Transverse colon (tissue), 4 donors: ENCODE data around the gene ACTRT3. TPM values are rescaled to one million over a fixed set of nuclear protein-coding genes. Genes with fewer than 3 reads are reported as not detected.
"Not testable (repeated sequence)": the region's sequence is repeated elsewhere in the genome, so short reads cannot be mapped to it uniquely, and the experiment has no call there.

ENCODE experiments used
- DNase-seq: peaks from one replicate; pipeline ENCODE4 v3.0.0-alpha.2; 2019
- H3K27ac ChIP-seq, 4 donors: fragments of 200-600 bp; sonication (generic); 2 replicates each; pipeline ENCODE4 v1.5.1; 2016 to 2018; ENCODE audit warnings: inconsistent platforms in 4 of 4
- H3K27me3 ChIP-seq: fragments of 200-600 bp; sonication (generic); 2 replicates; pipeline ENCODE4 v1.5.1; 2017; ENCODE audit warnings: inconsistent platforms
- H3K36me3 ChIP-seq, 4 donors: fragments of 200-600 bp; sonication (generic); 2 replicates each; pipeline ENCODE4 v1.5.1; 2017 to 2019; ENCODE audit warnings: inconsistent platforms in 4 of 4
- H3K4me1 ChIP-seq, 4 donors: fragments of 200-600 bp; sonication (generic); 2 replicates each; pipeline ENCODE4 v1.5.1; 2017 to 2020; ENCODE audit warnings: inconsistent platforms in 4 of 4
- H3K4me3 ChIP-seq, 4 donors: fragments of 200-600 bp; sonication (generic); 1 replicate in 1 of 4; 2 replicates in 3 of 4; pipeline versions ENCODE4 v1.5.1 to v1.6.1; 2017 to 2019; ENCODE audit warnings: inconsistent platforms in 4 of 4
- H3K9me3 ChIP-seq, 2 donors: fragments of 200-600 bp; sonication (generic); 2 replicates each; pipeline ENCODE4 v1.5.1; 2017 to 2019; ENCODE audit warnings: inconsistent platforms in 2 of 2
- EP300 ChIP-seq: sonication (generic); formaldehyde crosslinking; IDR thresholded peaks from one replicate; pipeline ENCODE4 v1.6.1; 2017; ENCODE audit warnings: antibody characterized with exemption, low read depth
- POLR2A ChIP-seq: fragments of 450-650 bp; IDR thresholded peaks from one replicate; pipeline ENCODE4 v1.6.1; 2016; ENCODE audit warnings: antibody characterized with exemption, mild to moderate bottlenecking, moderate library complexity
- POLR2AphosphoS5 ChIP-seq, 3 donors: sonication (generic); formaldehyde crosslinking; IDR thresholded peaks; one replicate each; pipeline ENCODE4 v1.6.1; 2016; ENCODE audit warnings: antibody characterized with exemption in 3 of 3
- WGBS, 2 donors: methylation state at CpG; one replicate each; pipeline ENCODE4 v1.1.5; 2018; ENCODE audit warnings: low coverage in 1 of 2; 5-methylcytosine and 5-hydroxymethylcytosine counted together
- in situ Hi-C, 4 donors: fragments of 200-750 bp; cut with MboI; loops; one replicate each; pipeline versions ENCODE4 v1.15.0 to v1.15.1; 2017; ENCODE audit warnings: low sequenced_read_pairs in 3 of 4, low pct_ligation_motif_present in 1 of 4, low pct_unique_long_range_greater_than_20kb in 1 of 4
- intact Hi-C: fragments of 100-400 bp; cut with DNase I; formaldehyde crosslinking; loops from one replicate; pipeline ENCODE4 v1.15.1; 2023; ENCODE audit warnings: low total_unique reads
- total RNA-seq, 4 donors: library from RNA; depleted of rRNA; stranded (reverse); fragments of >200 nt; gene quantifications; one replicate each; pipeline ENCODE4 v1.1.0, GENCODE V29; 2016
- TF ChIP-seq, protein P1 (sequence below), 5 experiments: fragments of 200-600 bp in 3 of 5; fragments of 450-650 bp in 2 of 5; sonication (generic) in 3 of 5; IDR thresholded peaks; 1 replicate in 2 of 5; 2 replicates in 3 of 5; pipeline ENCODE4 v1.5.1; 2016 to 2017; ENCODE audit warnings: antibody characterized with exemption in 5 of 5, inconsistent platforms in 3 of 5, mild to moderate bottlenecking in 2 of 5, moderate library complexity in 1 of 5

ACTRT3 gene
- total RNA-seq, 4 donors from 2014 or later = 0.96 to 2.1 TPM; not detected in 2

- H3K9me3 ChIP-seq = no peaks in the 10 kb centered on the region
- in situ Hi-C loops (no loop called here), intact Hi-C loops (no loop called here)
- peaks cover 5% of the 10 kb centered on the region for H3K27me3 ChIP-seq
- peaks cover 0 to 6% (median 0%) of the 10 kb centered on the region in 4 donors for H3K4me1 ChIP-seq
- no peak for DNase-seq
- H3K36me3 ChIP-seq = no peaks in the 10 kb centered on the region
- TF ChIP-seq POLR2A (no peak), POLR2AphosphoS5 (IDR thresholded peaks at IDR 0.05) (no peak), EP300 (no peak)
- TF ChIP-seq, protein P1, sequence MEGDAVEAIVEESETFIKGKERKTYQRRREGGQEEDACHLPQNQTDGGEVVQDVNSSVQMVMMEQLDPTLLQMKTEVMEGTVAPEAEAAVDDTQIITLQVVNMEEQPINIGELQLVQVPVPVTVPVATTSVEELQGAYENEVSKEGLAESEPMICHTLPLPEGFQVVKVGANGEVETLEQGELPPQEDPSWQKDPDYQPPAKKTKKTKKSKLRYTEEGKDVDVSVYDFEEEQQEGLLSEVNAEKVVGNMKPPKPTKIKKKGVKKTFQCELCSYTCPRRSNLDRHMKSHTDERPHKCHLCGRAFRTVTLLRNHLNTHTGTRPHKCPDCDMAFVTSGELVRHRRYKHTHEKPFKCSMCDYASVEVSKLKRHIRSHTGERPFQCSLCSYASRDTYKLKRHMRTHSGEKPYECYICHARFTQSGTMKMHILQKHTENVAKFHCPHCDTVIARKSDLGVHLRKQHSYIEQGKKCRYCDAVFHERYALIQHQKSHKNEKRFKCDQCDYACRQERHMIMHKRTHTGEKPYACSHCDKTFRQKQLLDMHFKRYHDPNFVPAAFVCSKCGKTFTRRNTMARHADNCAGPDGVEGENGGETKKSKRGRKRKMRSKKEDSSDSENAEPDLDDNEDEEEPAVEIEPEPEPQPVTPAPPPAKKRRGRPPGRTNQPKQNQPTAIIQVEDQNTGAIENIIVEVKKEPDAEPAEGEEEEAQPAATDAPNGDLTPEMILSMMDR (IDR thresholded peaks at IDR 0.05) = no peak
- H3K4me3 ChIP-seq = no peak overlapping the region
- H3K27ac ChIP-seq = no peak overlapping the region
- 40 to 42% methylated on average over 3 of the region's 3 CpGs for WGBS, 2 donors
These were observed 20.7 kb downstream of the ACTRT3 start for GRCh38 chr3:169748670-169749069.

- intact Hi-C loops (no loop called here), in situ Hi-C loops (no loop called here)
- Histone ChIP-seq H3K36me3 (no peaks in the 10 kb centered on the region), H3K4me1 (peaks cover 0 to 6% (median 0%) of the 10 kb centered on the region in 4 donors), H3K4me3 (no peak overlapping the region), H3K9me3 (no peaks in the 10 kb centered on the region), H3K27ac (no peak overlapping the region), H3K27me3 (peaks cover 5% of the 10 kb centered on the region)
- TF ChIP-seq, protein P1 (IDR thresholded peaks at IDR 0.05) = no peak
- TF ChIP-seq POLR2A (no peak), POLR2AphosphoS5 (IDR thresholded peaks at IDR 0.05) (no peak), EP300 (no peak)
- DNase-seq = no peak
- WGBS, 2 donors = 60 to 66% methylated on average over 3 to 6 of the region's 6 CpGs
These were observed 22.4 kb downstream of the ACTRT3 start for GRCh38 chr3:169746924-169747323.

DNA sequence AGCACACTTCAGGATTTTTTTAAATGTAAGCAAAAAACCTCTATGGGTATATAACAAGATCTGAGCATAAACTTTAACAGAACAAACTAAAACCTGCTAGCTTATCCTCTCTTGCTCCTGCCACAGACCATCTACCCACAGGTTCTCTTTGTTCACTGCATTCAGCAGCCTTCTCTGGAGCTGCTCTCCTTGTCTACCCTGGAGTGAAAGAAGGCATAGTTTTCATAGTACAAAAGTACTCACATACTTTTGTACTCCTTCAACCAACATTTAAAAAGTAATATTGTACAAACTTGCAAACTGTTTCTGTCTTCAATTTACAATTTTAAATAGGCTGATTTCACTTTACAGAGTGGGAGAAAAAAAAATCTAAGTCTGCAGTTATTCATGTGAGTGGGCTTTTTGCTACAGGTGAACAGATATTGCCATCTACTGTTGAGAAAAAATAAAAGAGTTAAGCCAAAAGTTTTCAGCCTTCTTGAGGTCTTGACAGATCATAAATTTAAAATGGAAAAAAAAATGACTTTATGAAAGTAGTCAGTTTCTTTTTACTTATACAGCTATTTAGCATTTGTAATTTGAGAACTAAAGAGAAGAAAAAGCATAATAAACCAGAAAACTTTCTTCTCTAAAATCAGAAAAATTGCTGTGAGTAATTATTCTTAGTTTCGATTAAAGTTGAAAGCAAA lies 24.9 kb downstream of the ACTRT3 start:
- no peak for DNase-seq
- Histone ChIP-seq H3K4me1 (peaks cover 0 to 6% (median 0%) of the 10 kb centered on the region in 4 donors), H3K27me3 (peaks cover 2% of the 10 kb centered on the region), H3K4me3 (no peak overlapping the region), H3K9me3 (no peaks in the 10 kb centered on the region), H3K27ac (no peak overlapping the region), H3K36me3 (no peaks in the 10 kb centered on the region)
- WGBS, 2 donors = 36 to 67% methylated on average over 1 of the region's 1 CpG
- TF ChIP-seq POLR2AphosphoS5 (IDR thresholded peaks at IDR 0.05) (no peak), EP300 (no peak)
- TF ChIP-seq, protein P1 (IDR thresholded peaks at IDR 0.05) = peak in 2 of 5 experiments; percentile 12 to 25
- intact Hi-C loops = no loop called here
- in situ Hi-C loops = no loop called here

GRCh38 chr3:169739067-169739466 lies 30.3 kb downstream of the ACTRT3 start:
- intact Hi-C loops = no loop called here
- in situ Hi-C loops = no loop called here

GRCh38 chr3:169731857-169732256 lies 37.5 kb downstream of the ACTRT3 start:
- H3K27me3 ChIP-seq, H3K9me3 ChIP-seq, DNase-seq, intact Hi-C loops, H3K27ac ChIP-seq, in situ Hi-C loops, H3K4me3 ChIP-seq, H3K36me3 ChIP-seq, H3K4me1 ChIP-seq: not testable (repeated sequence)

More at GRCh38 chr3:169739067-169739466, 30.3 kb downstream of the ACTRT3 start:
- Histone ChIP-seq H3K4me3 (no peak overlapping the region), H3K9me3 (peaks cover 0 to 9% of the 10 kb centered on the region in 2 donors), H3K4me1 (no peaks in the 10 kb centered on the region), H3K27ac (no peak overlapping the region), H3K36me3 (no peaks in the 10 kb centered on the region), H3K27me3 (no peaks in the 10 kb centered on the region)
- TF ChIP-seq, protein P1 (IDR thresholded peaks at IDR 0.05) = no peak
- no peak for TF ChIP-seq POLR2AphosphoS5 (IDR thresholded peaks at IDR 0.05)
- WGBS, 2 donors = 60 to 70% methylated on average over 2 of the region's 2 CpGs
- no peak for DNase-seq
